Retinal pigment epithelial cell (primary cell): ENCODE measurements around the gene TMOD1.

Experiments
- DNase-seq: peaks from one replicate; pipeline ENCODE4 v3.0.0-alpha.2; 2010; ENCODE audit warnings: low read depth
- H3K4me3 ChIP-seq: 2 replicates; pipeline ENCODE4 v1.5.1; 2011; ENCODE audit warnings: mild to moderate bottlenecking, low read length, control low read depth, moderate library complexity
- TF ChIP-seq, protein P1 (sequence below): conservative IDR thresholded peaks from 2 replicates; pipeline ENCODE4 v1.5.1; 2011; ENCODE audit warnings: low read depth, low read length, control low read depth, inconsistent platforms

The TMOD1 gene

DNA sequence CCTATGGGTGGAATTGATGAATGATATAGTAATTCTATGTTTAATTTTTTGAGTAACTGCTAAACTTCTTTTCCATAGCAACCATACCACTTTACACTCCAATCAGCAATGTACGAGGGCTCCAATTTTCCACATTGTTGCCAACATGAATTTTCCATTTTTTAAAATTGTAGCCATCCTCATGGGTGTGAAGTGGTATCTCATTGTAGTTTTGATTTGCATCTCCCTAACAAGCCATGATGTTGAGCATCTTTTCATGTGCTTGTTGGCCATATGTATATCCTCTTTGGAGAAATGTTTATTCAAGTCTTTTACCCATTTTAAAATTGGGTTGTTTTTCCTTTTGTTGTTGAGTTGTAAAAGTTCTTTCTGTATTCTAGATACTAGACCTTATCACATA lies 48.9 kb downstream of the TMOD1 start:
- TF ChIP-seq, protein P1, sequence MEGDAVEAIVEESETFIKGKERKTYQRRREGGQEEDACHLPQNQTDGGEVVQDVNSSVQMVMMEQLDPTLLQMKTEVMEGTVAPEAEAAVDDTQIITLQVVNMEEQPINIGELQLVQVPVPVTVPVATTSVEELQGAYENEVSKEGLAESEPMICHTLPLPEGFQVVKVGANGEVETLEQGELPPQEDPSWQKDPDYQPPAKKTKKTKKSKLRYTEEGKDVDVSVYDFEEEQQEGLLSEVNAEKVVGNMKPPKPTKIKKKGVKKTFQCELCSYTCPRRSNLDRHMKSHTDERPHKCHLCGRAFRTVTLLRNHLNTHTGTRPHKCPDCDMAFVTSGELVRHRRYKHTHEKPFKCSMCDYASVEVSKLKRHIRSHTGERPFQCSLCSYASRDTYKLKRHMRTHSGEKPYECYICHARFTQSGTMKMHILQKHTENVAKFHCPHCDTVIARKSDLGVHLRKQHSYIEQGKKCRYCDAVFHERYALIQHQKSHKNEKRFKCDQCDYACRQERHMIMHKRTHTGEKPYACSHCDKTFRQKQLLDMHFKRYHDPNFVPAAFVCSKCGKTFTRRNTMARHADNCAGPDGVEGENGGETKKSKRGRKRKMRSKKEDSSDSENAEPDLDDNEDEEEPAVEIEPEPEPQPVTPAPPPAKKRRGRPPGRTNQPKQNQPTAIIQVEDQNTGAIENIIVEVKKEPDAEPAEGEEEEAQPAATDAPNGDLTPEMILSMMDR, result no peak
- DNase-seq, result no peak
- H3K4me3 ChIP-seq, result no peak overlapping the region

DNA sequence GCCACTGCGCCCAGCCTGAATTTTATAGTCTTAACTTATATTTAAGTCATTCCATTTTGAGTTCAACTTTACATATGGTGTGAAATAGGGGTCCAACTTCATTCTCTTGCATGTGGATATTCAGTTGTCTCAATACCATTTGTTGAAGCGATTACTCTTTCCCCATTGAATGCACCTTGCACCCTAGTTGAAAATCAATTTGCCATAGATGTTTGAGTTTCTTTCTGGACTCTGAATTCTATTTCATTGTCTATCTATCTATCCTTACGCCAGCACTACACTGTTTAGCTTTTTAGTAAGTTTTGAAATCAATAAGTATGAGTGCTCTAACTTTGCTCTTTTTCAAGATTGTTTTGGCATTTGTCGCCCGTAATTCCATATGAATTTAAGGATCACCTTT lies 49.8 kb downstream of the TMOD1 start:
- DNase-seq, result no peak
- no peak overlapping the region for H3K4me3 ChIP-seq
- TF ChIP-seq, protein P1, result no peak

DNA sequence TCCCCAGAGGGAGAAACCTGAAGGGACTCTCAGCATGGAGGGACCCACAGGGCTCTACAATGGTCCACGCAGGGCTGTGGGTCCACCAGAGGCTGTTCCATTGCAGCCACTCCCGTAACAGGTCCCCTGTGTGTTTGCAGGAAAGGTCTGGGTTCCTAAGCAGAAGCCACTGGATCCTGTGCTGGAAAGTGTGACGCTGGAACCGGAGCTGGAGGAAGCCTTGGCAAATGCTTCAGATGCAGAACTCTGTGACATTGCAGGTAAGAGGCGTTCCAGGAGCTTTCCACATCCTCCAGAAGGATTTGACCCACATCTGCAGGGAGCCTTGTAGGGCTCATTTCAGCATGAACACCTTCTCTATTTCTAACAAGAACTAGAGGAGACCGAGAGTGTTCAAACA lies 51.7 kb downstream of the TMOD1 start:
- DNase-seq, result no peak
- no peak overlapping the region for H3K4me3 ChIP-seq
- TF ChIP-seq, protein P1, result no peak

DNA sequence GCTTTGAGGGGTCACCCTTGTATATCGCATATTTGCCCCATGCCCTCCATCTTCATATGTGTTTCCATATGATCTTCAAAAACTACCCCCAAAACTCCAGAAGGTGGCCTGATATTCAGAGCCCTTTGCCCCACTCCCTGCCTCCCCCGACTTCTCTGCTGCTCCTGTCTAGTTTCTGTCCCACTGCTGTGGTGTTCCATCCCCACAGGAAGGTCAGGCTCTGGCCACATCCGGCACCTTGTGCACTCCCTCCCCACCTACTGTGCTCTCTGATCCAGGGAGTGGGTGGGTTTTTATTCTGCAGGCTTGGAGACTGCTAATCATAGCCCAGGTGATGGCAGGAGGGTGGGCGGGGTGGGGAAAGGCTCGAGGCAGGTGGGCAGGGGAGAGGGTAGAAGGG lies 52.4 kb downstream of the TMOD1 start:
- TF ChIP-seq, protein P1, result no peak
- DNase-seq, result no peak
- H3K4me3 ChIP-seq, result no peak overlapping the region

DNA sequence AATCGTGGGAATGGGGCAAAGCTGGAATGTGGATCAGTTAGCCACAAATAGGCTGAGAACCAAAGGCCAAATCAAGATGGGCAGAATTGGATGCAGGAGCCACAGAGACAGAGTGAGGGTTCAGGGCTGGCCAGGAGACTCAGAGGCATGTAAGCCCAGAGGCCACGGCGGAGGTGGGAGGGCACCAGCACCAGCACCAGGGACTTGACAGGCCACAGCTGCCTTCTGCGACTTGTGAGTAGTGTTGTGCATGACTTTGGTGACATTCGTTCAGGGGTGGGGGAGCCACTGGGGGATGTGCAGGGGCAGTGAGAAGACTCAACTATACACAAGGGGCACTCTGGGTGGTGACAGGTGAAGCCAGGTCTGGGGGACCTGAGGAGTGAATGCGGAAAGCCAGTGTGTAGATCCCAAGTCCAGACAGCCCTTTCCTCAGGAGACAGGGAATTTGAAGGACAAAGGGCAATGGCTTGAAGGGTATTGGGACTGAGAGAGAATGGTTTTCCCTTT lies 53.2 kb downstream of the TMOD1 start:
- TF ChIP-seq, protein P1, result no peak
- H3K4me3 ChIP-seq, result no peak overlapping the region
- no peak for DNase-seq

DNA sequence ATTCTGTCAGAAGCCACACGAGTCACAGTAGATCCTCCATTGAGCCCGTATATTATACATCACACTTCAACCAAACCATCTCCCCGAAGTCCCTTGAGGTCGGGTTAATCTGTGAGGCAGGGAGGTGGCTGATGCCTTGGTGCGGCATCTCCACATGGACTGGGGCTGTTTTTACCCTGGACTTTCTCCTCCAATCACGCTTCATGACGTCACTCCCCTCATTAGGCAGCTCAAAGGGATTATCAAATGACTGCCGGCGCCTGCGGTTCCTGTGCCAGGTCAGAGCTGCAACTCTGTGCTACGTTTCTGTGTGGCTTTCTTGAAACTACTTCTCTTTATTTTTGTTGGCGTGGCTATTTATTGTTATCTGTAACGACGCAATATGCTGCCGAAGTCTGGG lies 53.7 kb downstream of the TMOD1 start:
- TF ChIP-seq, protein P1, result no peak
- no peak overlapping the region for H3K4me3 ChIP-seq
- DNase-seq, result peak; percentile 88

DNA sequence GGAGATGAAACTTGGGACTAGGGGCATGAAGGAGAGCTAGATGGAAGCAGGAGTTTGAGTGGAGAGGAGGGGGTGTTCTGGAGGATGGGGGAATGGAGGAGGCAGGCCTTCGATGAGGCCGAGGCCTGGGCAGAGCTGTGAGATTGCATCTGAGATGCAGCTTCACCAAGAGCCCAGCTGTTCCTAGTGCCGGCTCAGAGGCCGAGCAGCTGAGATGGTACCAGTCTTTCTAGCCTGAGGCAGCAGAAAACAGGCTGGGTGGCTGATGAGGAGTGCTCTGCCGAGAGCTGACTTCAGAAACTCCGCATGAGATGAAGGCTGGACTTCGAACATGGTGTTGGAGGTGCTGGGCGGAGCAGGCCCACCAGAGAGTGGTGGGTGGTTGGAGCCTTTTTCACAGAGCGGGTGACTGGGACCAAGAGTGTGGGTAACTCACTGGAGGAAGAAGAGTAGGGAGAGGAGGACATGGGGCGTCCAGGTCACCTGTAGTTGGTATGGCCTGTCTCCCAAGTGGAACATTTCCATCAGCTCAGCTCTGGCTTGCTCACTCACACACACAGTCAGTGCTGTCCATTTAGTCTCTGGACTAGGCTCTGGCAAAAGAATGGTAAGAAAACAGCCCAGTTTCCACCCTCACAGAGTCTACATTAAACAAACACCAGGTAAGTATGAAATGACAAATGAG lies 54.7 kb downstream of the TMOD1 start:
- DNase-seq, result no peak
- H3K4me3 ChIP-seq, result no peak overlapping the region
- TF ChIP-seq, protein P1, result no peak
